ENCODE data around the gene CD52. TPM values are rescaled to one million over a fixed set of nuclear protein-coding genes. Genes with fewer than 3 reads are reported as not detected.

The CD52 gene
- total RNA-seq, 3 donors from 2014 or later = 8.3 to 12.8 (median 12.3) TPM

- H3K36me3 ChIP-seq = no peaks in the 10 kb centered on the region
- peak overlapping the region; percentile 40 to 82 for H3K27ac ChIP-seq
- no peaks in the 10 kb centered on the region for H3K9me3 ChIP-seq
- no peaks in the 10 kb centered on the region for H3K27me3 ChIP-seq
- intact Hi-C loops (cut with DNase I; ENCODE audit: low total_unique reads) = no loop called here
- TF ChIP-seq CTCF (IDR thresholded peaks at IDR 0.05) = peak in 2 of 3 donors; percentile 39 to 51
- peak in 1 of 3 donors; percentile 27 for TF ChIP-seq POLR2AphosphoS5 (IDR thresholded peaks at IDR 0.05)
- no peak for TF ChIP-seq POLR2A (IDR thresholded peaks at IDR 0.05)
- H3K4me1 ChIP-seq = peaks cover 0 to 6% of the 10 kb centered on the region in 2 donors
- H3K4me3 ChIP-seq = no peak overlapping the region
- DNase-seq (ENCODE audit: low spot score in 2 of 2) = peak in 1 of 2 donors; percentile 78
Observed at GRCh38 chr1:26284597-26285347, 33.0 kb upstream of the CD52 start.

GRCh38 chr1:26285366-26286063, 32.2 kb upstream of the CD52 start:
- Histone ChIP-seq H3K4me3 (no peak overlapping the region), H3K27ac (peak overlapping the region; percentile 13 to 82), H3K4me1 (peaks cover 0 to 6% of the 10 kb centered on the region in 2 donors), H3K27me3 (no peaks in the 10 kb centered on the region), H3K9me3 (no peaks in the 10 kb centered on the region), H3K36me3 (no peaks in the 10 kb centered on the region)
- TF ChIP-seq POLR2AphosphoS5 (IDR thresholded peaks at IDR 0.05) (no peak), CTCF (IDR thresholded peaks at IDR 0.05) (no peak), POLR2A (IDR thresholded peaks at IDR 0.05) (no peak)
- intact Hi-C loops (cut with DNase I; ENCODE audit: low total_unique reads) = no loop called here
- no peak for DNase-seq (ENCODE audit: low spot score in 2 of 2)

- peak overlapping the region; percentile 6 to 82 for H3K27ac ChIP-seq
- no peaks in the 10 kb centered on the region for H3K27me3 ChIP-seq
- no peaks in the 10 kb centered on the region for H3K9me3 ChIP-seq
- H3K36me3 ChIP-seq = no peaks in the 10 kb centered on the region
- intact Hi-C loops (cut with DNase I; ENCODE audit: low total_unique reads) = no loop called here
- H3K4me1 ChIP-seq = peaks cover 0 to 6% of the 10 kb centered on the region in 2 donors
- TF ChIP-seq POLR2AphosphoS5 (IDR thresholded peaks at IDR 0.05) (no peak), CTCF (IDR thresholded peaks at IDR 0.05) (no peak), POLR2A (IDR thresholded peaks at IDR 0.05) (no peak)
- no peak for DNase-seq (ENCODE audit: low spot score in 2 of 2)
- H3K4me3 ChIP-seq = no peak overlapping the region
Observed at GRCh38 chr1:26286064-26286416, 31.7 kb upstream of the CD52 start.

GRCh38 chr1:26287033-26287711, 30.6 kb upstream of the CD52 start:
- no peaks in the 10 kb centered on the region for H3K36me3 ChIP-seq
- H3K27me3 ChIP-seq = no peaks in the 10 kb centered on the region
- no peak overlapping the region for H3K4me3 ChIP-seq
- H3K27ac ChIP-seq = peak overlapping the region; percentile 6 to 74
- TF ChIP-seq POLR2AphosphoS5 (IDR thresholded peaks at IDR 0.05) (peak in 1 of 3 donors; percentile 39), POLR2A (IDR thresholded peaks at IDR 0.05) (no peak), CTCF (IDR thresholded peaks at IDR 0.05) (no peak)
- intact Hi-C loops (cut with DNase I; ENCODE audit: low total_unique reads) = no loop called here
- peaks cover 0 to 6% of the 10 kb centered on the region in 2 donors for H3K4me1 ChIP-seq
- no peak for DNase-seq (ENCODE audit: low spot score in 2 of 2)
- H3K9me3 ChIP-seq = no peaks in the 10 kb centered on the region
